Activated CD4-positive, alpha-beta T cell treated with anti-CD3 and anti-CD28 coated beads, Interleukin-2, Interleukin-6, amounts not matched to agents 100 ng/mL and 50 ng/mL, durations not matched to agents 16 hours and 8 hours (primary cell): ENCODE data around the gene NACC2.

ENCODE experiments used
- DNase-seq: peaks from one replicate; pipeline ENCODE4 v3.0.0-alpha.2; 2020

NACC2 gene

GRCh38 chr9:135989722-135990467, 105.2 kb downstream of the NACC2 start:
- DNase-seq = no peak

GRCh38 chr9:135989157-135989556, 105.9 kb downstream of the NACC2 start:
- no peak for DNase-seq

GRCh38 chr9:135988493-135988892, 106.6 kb downstream of the NACC2 start:
- DNase-seq = no peak

GRCh38 chr9:135987838-135988404, 107.2 kb downstream of the NACC2 start:
- no peak for DNase-seq

GRCh38 chr9:135986605-135987004, 108.5 kb downstream of the NACC2 start:
- DNase-seq = no peak

- DNase-seq = no peak
Measured at GRCh38 chr9:135985889-135986288, 109.2 kb downstream of the NACC2 start.

- DNase-seq = no peak
Measured at GRCh38 chr9:135985459-135985774, 109.7 kb downstream of the NACC2 start.

GRCh38 chr9:135984072-135984710, 110.9 kb downstream of the NACC2 start:
- DNase-seq = no peak

GRCh38 chr9:135983208-135984071, 111.6 kb downstream of the NACC2 start:
- no peak for DNase-seq

GRCh38 chr9:135982499-135983207, 112.4 kb downstream of the NACC2 start:
- DNase-seq = no peak

- DNase-seq = no peak
Measured at GRCh38 chr9:135980926-135981630, 114.0 kb downstream of the NACC2 start.

GRCh38 chr9:135979547-135980166, 115.4 kb downstream of the NACC2 start:
- DNase-seq = no peak

- DNase-seq = peak; percentile 17
Measured at GRCh38 chr9:135978642-135979546, 116.2 kb downstream of the NACC2 start.

- DNase-seq = no peak
Measured at GRCh38 chr9:135976944-135977343, 118.1 kb downstream of the NACC2 start.

- DNase-seq = no peak
Measured at GRCh38 chr9:135976531-135976930, 118.6 kb downstream of the NACC2 start.

GRCh38 chr9:135975834-135976233, 119.3 kb downstream of the NACC2 start:
- no peak for DNase-seq

GRCh38 chr9:135974220-135974573, 120.9 kb downstream of the NACC2 start:
- no peak for DNase-seq

GRCh38 chr9:135973277-135974219, 121.5 kb downstream of the NACC2 start:
- no peak for DNase-seq

- DNase-seq = peak; percentile 30
Measured at GRCh38 chr9:135971892-135972291, 123.2 kb downstream of the NACC2 start.
